ENCODE data around the gene RREB1. TPM values are rescaled to one million over a fixed set of nuclear protein-coding genes. Genes with fewer than 3 reads are reported as not detected.

RREB1 gene
- total and polyA plus RNA-seq, 12 donors = 8.0 to 79.5 (median 48.7) TPM

DNA sequence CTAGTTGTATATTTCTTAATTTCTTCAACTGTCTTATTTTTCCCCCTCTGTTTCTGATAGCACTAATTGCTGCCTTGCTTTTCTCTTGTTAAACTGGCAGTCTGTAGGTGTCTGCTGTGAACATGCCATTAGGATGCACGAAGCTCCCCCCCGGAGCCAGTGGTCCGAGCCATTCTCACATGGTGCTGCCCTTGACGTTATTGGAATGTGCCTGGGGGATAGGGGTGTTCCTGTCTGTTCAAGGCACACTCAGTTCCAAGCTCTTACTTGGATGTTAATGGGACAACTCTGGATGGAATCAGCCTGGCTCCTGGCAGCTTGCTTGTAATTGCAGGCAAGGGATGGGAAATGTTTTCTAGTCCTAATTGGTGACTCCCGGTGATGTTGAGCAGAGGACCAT lies 68.4 kb downstream of the RREB1 start:
- intact Hi-C loops (cut with DNase I) = no loop called here
- H3K9me3 ChIP-seq (replicated peaks in 1 of 3) = no peaks in the 10 kb centered on the region
- TF ChIP-seq CTCF (IDR thresholded peaks at IDR 0.05) = no peak
- no peak for TF ChIP-seq POLR2A (IDR thresholded peaks at IDR 0.05)
- no peak overlapping the region for H3K4me3 ChIP-seq
- peak overlapping the region in 2 of 5 donors; percentile 15 to 18 for H3K27ac ChIP-seq
- H3K4me1 ChIP-seq (replicated peaks in 1 of 2) = peaks cover 0 to 29% of the 10 kb centered on the region in 2 donors
- no peak for DNase-seq
- 65 to 80% (median 75%) methylated on average over 5 of the region's 5 CpGs for WGBS, 4 donors
- peaks cover 0 to 31% of the 10 kb centered on the region in 2 donors for H3K36me3 ChIP-seq (replicated peaks in 1 of 2)
- no peaks in the 10 kb centered on the region for H3K27me3 ChIP-seq

GRCh38 chr6:7178280-7178679 lies 70.5 kb downstream of the RREB1 start:
- H3K9me3 ChIP-seq (replicated peaks in 1 of 3) = no peaks in the 10 kb centered on the region
- intact Hi-C loops (cut with DNase I) = no loop called here
- no peak overlapping the region for H3K4me3 ChIP-seq
- H3K4me1 ChIP-seq (replicated peaks in 1 of 2) = peaks cover 0 to 35% of the 10 kb centered on the region in 2 donors
- no peak overlapping the region for H3K27ac ChIP-seq
- H3K27me3 ChIP-seq = no peaks in the 10 kb centered on the region
- DNase-seq = no peak
- WGBS, 4 donors = 88 to 98% (median 95%) methylated on average over 4 of the region's 4 CpGs
- peaks cover 0 to 50% of the 10 kb centered on the region in 2 donors for H3K36me3 ChIP-seq (replicated peaks in 1 of 2)
- TF ChIP-seq POLR2A (IDR thresholded peaks at IDR 0.05) = no peak
- TF ChIP-seq CTCF (IDR thresholded peaks at IDR 0.05) = no peak

GRCh38 chr6:7180751-7181150 lies 73.0 kb downstream of the RREB1 start:
- Histone ChIP-seq H3K36me3 (replicated peaks in 1 of 2) (peaks cover 0 to 60% of the 10 kb centered on the region in 2 donors), H3K4me1 (replicated peaks in 1 of 2) (peaks cover 0 to 17% of the 10 kb centered on the region in 2 donors), H3K27me3 (no peaks in the 10 kb centered on the region), H3K4me3 (no peak overlapping the region), H3K9me3 (replicated peaks in 1 of 3) (no peaks in the 10 kb centered on the region), H3K27ac (no peak overlapping the region)
- no peak for DNase-seq
- intact Hi-C loops (cut with DNase I) = no loop called here
- TF ChIP-seq POLR2A (IDR thresholded peaks at IDR 0.05) (no peak), CTCF (IDR thresholded peaks at IDR 0.05) (no peak)
- 93 to 96% (median 95%) methylated on average over 4 of the region's 4 CpGs for WGBS, 4 donors

- 78 to 96% (median 94%) methylated on average over 3 of the region's 3 CpGs for WGBS, 4 donors
- TF ChIP-seq POLR2A (IDR thresholded peaks at IDR 0.05) = no peak
- no peak for TF ChIP-seq CTCF (IDR thresholded peaks at IDR 0.05)
- peaks cover 0 to 58% of the 10 kb centered on the region in 2 donors for H3K36me3 ChIP-seq (replicated peaks in 1 of 2)
- intact Hi-C loops (cut with DNase I) = no loop called here
- H3K4me1 ChIP-seq (replicated peaks in 1 of 2) = peaks cover 0 to 12% of the 10 kb centered on the region in 2 donors
- H3K9me3 ChIP-seq (replicated peaks in 1 of 3) = no peaks in the 10 kb centered on the region
- H3K4me3 ChIP-seq = no peak overlapping the region
- H3K27ac ChIP-seq = peak overlapping the region in 1 of 5 donors; percentile 13
- no peaks in the 10 kb centered on the region for H3K27me3 ChIP-seq
- no peak for DNase-seq
Measured at GRCh38 chr6:7183707-7184106, 75.9 kb downstream of the RREB1 start.

Measured in adrenal gland (tissue), 12 donors.